Stimulated activated naive CD8-positive, alpha-beta T cell treated with anti-CD3 and anti-CD28 coated beads, Interleukin-15, Interleukin-2, amounts not matched to agents 100 ng/mL and 50 ng/mL, for 24 hours (primary cell): Measurements from ENCODE around the gene LIPC.

Experiments
- H3K27ac Mint-ChIP-seq: one replicate; pipeline ENCODE4 v1.8.0; 2021; ENCODE audit warnings: mild to moderate bottlenecking, mixed read lengths
- H3K27me3 Mint-ChIP-seq: one replicate; pipeline ENCODE4 v1.8.0; 2021; ENCODE audit warnings: mixed read lengths
- H3K36me3 Mint-ChIP-seq: one replicate; pipeline ENCODE4 v1.8.0; 2021; ENCODE audit warnings: low read depth, mixed read lengths
- H3K4me1 Mint-ChIP-seq: one replicate; pipeline ENCODE4 v1.8.0; 2021; ENCODE audit warnings: low read depth, mixed read lengths
- H3K4me3 Mint-ChIP-seq: one replicate; pipeline ENCODE4 v1.8.0; 2021; ENCODE audit warnings: mild to moderate bottlenecking, mixed read lengths
- H3K9me3 Mint-ChIP-seq: one replicate; pipeline ENCODE4 v1.8.0; 2021; ENCODE audit warnings: mixed read lengths

LIPC gene

DNA sequence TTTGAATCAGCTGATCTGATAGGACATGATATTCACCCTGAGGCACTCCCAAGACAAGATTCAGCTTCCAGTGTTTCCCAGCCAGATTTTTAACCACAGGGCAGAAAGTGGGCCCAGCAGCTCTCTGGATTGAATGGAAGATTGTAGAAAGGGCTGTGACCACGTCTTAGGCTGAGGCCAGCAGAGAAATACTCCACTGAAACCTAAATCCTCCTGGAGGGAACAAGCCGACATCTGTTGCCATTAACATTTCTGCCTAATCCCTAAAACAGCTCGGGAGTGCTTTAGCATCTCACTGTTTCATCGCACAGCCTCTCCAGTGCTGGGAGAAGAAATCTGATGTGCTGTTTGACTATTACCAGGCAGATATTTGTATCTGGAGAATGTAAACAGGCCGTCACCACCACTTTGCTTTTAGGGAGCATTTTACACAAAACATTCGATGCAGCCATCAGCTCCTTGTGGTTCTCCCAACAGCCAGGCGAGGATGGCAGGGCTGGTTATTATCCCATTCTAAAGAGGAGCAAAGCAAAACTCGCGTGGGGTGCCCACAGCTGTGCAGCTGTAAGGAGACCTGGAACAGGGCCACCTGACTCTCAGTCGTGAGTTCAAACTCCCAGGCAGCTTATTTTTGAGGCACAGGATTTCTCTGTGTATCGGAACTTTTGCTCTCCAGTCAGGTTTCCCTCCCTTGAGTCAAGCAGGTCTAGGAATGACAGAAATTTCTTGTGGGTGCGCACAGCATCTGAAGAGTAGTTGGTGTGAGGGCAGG, 117.4 kb downstream of the LIPC start:
- Mint-ChIP-seq H3K27ac (no peak overlapping the region), H3K4me3 (no peak overlapping the region), H3K27me3 (no peaks in the 10 kb centered on the region), H3K4me1 (peaks cover 46% of the 10 kb centered on the region), H3K9me3 (no peaks in the 10 kb centered on the region), H3K36me3 (peaks cover 5% of the 10 kb centered on the region)

DNA sequence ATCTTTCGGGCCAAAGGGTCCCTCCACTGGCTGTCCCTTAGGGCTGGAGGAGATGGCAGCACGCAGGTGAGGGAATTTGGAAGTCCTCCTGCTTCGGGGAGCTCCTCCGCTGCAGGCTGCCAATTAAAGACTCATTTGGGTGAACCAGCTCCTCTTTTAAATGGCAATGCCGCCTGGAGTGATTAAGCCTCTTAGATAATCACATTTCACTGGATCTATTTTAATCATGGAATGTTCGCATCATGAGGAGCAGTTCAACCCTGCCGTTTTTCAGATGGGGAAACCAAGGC, 117.9 kb downstream of the LIPC start:
- H3K4me1 Mint-ChIP-seq: peaks cover 43% of the 10 kb centered on the region
- H3K4me3 Mint-ChIP-seq: no peak overlapping the region
- H3K9me3 Mint-ChIP-seq: no peaks in the 10 kb centered on the region
- H3K36me3 Mint-ChIP-seq: peaks cover 5% of the 10 kb centered on the region
- no peak overlapping the region for H3K27ac Mint-ChIP-seq
- H3K27me3 Mint-ChIP-seq: no peaks in the 10 kb centered on the region

DNA sequence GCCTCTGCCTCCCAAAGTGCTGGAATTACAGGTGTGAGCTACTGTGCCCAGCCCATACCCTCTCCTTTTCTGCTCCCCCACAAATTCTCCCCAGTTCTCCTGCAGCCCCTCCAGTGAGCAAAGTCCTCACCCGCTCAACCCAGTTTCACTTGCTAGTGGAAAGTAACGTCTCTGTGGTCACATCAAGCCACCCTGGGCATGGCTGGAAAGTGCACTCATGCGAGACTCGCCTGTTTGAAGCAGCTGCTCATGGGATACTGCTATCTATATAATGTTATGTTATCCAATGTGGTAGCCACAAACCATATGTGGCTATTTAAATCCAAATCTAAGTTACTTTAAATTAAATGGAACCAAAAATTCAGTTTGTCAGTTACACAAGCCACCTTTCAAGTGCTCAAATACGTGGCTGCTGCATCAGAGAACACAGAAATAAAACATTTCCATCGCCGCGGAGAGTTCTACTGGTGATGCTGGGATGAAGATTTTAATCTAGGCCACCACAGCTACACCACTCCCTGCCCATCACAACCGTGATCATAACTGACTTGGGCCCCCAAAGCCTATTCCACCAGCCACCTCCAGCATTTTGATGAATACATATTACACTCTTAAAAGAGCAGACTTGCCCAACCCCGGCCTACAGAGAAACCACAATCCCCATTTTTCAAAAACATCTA, 119.4 kb downstream of the LIPC start:
- Mint-ChIP-seq H3K4me3 (peak overlapping the region; percentile 14), H3K4me1 (peaks cover 29% of the 10 kb centered on the region), H3K27me3 (no peaks in the 10 kb centered on the region), H3K9me3 (no peaks in the 10 kb centered on the region), H3K36me3 (peaks cover 5% of the 10 kb centered on the region), H3K27ac (peak overlapping the region; percentile 63)

- H3K4me3 Mint-ChIP-seq: no peak overlapping the region
- no peaks in the 10 kb centered on the region for H3K9me3 Mint-ChIP-seq
- H3K36me3 Mint-ChIP-seq: no peaks in the 10 kb centered on the region
- peak overlapping the region; percentile 63 for H3K27ac Mint-ChIP-seq
- H3K4me1 Mint-ChIP-seq: peaks cover 22% of the 10 kb centered on the region
- no peaks in the 10 kb centered on the region for H3K27me3 Mint-ChIP-seq
Measured at GRCh38 chr15:58551764-58552504, 120.1 kb downstream of the LIPC start.

DNA sequence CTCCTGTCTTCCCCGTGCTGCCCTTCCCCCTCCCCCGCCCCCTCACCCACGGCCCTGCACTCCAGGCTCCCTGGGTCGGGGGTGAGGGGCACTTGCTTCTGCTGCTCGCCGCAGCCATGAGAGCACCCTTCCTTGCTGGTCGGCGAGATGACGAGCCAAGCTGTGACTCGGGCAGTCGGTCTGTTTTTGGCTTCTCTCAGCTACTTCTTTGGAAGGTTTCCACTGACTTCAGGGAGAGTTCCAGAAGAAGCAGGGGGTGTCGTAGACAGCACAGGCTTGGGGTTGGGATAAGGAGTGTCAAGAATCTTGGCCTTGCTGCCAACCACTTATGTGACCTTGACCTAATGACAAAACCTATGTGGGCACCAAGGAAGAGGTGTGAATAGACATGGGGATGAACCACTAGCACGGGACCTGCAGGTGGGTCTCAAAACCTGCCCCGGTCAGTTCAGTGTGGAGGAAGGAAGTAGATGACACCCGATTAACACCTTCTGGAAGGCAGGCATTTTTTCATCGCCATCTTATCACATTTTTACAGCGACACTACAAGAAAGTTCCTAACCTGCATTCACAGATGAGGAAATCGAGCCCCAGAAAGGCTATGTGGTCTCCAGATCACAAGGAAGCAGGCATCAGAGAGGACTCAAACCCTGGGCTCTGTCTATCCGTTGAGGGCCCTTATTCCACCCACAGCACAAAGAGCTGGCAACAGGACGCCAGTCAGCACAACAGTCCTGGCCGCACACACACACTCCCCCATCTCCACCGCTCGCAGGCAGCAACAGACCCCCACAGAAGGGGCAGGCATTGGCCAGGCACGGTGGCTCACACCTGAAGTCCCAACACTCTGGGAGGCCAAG, 120.9 kb downstream of the LIPC start:
- Mint-ChIP-seq H3K4me1 (peaks cover 21% of the 10 kb centered on the region), H3K27me3 (no peaks in the 10 kb centered on the region), H3K36me3 (no peaks in the 10 kb centered on the region), H3K9me3 (no peaks in the 10 kb centered on the region), H3K4me3 (no peak overlapping the region), H3K27ac (peak overlapping the region; percentile 63)

GRCh38 chr15:58553365-58553918, 121.7 kb downstream of the LIPC start:
- Mint-ChIP-seq H3K36me3 (no peaks in the 10 kb centered on the region), H3K27me3 (no peaks in the 10 kb centered on the region), H3K4me3 (no peak overlapping the region), H3K9me3 (no peaks in the 10 kb centered on the region), H3K27ac (no peak overlapping the region), H3K4me1 (peaks cover 21% of the 10 kb centered on the region)

GRCh38 chr15:58554758-58555157, 123.0 kb downstream of the LIPC start:
- Mint-ChIP-seq H3K36me3 (no peaks in the 10 kb centered on the region), H3K4me3 (no peak overlapping the region), H3K27ac (no peak overlapping the region), H3K9me3 (no peaks in the 10 kb centered on the region), H3K4me1 (peaks cover 21% of the 10 kb centered on the region), H3K27me3 (no peaks in the 10 kb centered on the region)

- H3K27me3 Mint-ChIP-seq: no peaks in the 10 kb centered on the region
- H3K4me3 Mint-ChIP-seq: no peak overlapping the region
- H3K9me3 Mint-ChIP-seq: no peaks in the 10 kb centered on the region
- no peak overlapping the region for H3K27ac Mint-ChIP-seq
- H3K4me1 Mint-ChIP-seq: peaks cover 17% of the 10 kb centered on the region
- no peaks in the 10 kb centered on the region for H3K36me3 Mint-ChIP-seq
Measured at GRCh38 chr15:58555162-58556027, 123.6 kb downstream of the LIPC start.

- H3K4me3 Mint-ChIP-seq: no peak overlapping the region
- no peaks in the 10 kb centered on the region for H3K27me3 Mint-ChIP-seq
- peaks cover 13% of the 10 kb centered on the region for H3K4me1 Mint-ChIP-seq
- no peak overlapping the region for H3K27ac Mint-ChIP-seq
- H3K36me3 Mint-ChIP-seq: no peaks in the 10 kb centered on the region
- no peaks in the 10 kb centered on the region for H3K9me3 Mint-ChIP-seq
Measured at GRCh38 chr15:58556028-58556361, 124.2 kb downstream of the LIPC start.

DNA sequence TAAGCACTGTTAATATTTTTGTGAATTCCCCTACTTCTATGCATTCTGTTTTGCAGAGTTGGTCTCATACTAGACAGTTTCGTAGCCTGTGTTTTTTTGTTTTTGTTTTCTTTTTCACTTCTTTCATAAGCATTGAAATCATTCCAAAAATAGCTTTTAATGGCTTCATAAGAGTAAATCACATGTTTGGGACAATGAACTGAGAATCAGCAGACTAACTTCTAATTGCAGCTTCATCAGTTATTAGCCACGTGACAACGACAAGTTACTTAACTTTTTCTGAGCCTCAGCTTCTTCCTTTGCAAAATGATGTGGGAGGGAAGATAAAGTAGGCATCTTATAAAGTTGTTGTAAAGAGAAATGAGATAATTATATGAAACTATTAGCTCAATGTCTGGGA, 124.8 kb downstream of the LIPC start:
- no peaks in the 10 kb centered on the region for H3K27me3 Mint-ChIP-seq
- no peaks in the 10 kb centered on the region for H3K9me3 Mint-ChIP-seq
- no peak overlapping the region for H3K27ac Mint-ChIP-seq
- no peaks in the 10 kb centered on the region for H3K36me3 Mint-ChIP-seq
- peaks cover 7% of the 10 kb centered on the region for H3K4me1 Mint-ChIP-seq
- no peak overlapping the region for H3K4me3 Mint-ChIP-seq

- Mint-ChIP-seq H3K4me1 (no peaks in the 10 kb centered on the region), H3K27me3 (no peaks in the 10 kb centered on the region), H3K36me3 (no peaks in the 10 kb centered on the region), H3K4me3 (no peak overlapping the region), H3K27ac (no peak overlapping the region), H3K9me3 (no peaks in the 10 kb centered on the region)
Measured at GRCh38 chr15:58558777-58559176, 127.0 kb downstream of the LIPC start.

- Mint-ChIP-seq H3K36me3 (no peaks in the 10 kb centered on the region), H3K4me1 (no peaks in the 10 kb centered on the region), H3K4me3 (no peak overlapping the region), H3K27me3 (no peaks in the 10 kb centered on the region), H3K27ac (no peak overlapping the region), H3K9me3 (no peaks in the 10 kb centered on the region)
Measured at GRCh38 chr15:58559904-58560588, 128.3 kb downstream of the LIPC start.

GRCh38 chr15:58561321-58561720, 129.5 kb downstream of the LIPC start:
- no peaks in the 10 kb centered on the region for H3K36me3 Mint-ChIP-seq
- no peak overlapping the region for H3K27ac Mint-ChIP-seq
- H3K9me3 Mint-ChIP-seq: no peaks in the 10 kb centered on the region
- no peaks in the 10 kb centered on the region for H3K27me3 Mint-ChIP-seq
- H3K4me3 Mint-ChIP-seq: no peak overlapping the region
- H3K4me1 Mint-ChIP-seq: no peaks in the 10 kb centered on the region
